Heart right ventricle (tissue), 16 donors: Measurements from ENCODE around the gene RABGAP1. TPM values are rescaled to one million over a fixed set of nuclear protein-coding genes. Genes with fewer than 3 reads are reported as not detected.

ENCODE experiments used
- ATAC-seq, 8 donors: fragments of 200-7000 bp; cut with Tn5 transposase; one replicate each; pipeline ENCODE4 v1.9.1; 2020; ENCODE audit warnings: mild to moderate bottlenecking in 8 of 8, moderate library complexity in 8 of 8, moderate number of reproducible peaks in 1 of 8
- DNase-seq, 2 donors: peaks; one replicate each; pipeline ENCODE4 v3.0.0-alpha.2; 2020
- H3K27ac ChIP-seq, 10 donors: fragments of 200-600 bp; sonication (generic) in 2 of 10; one replicate each; pipeline versions ENCODE4 v1.5.0 to v1.8.0; 2020 to 2022; ENCODE audit warnings: mild to moderate bottlenecking in 3 of 10
- H3K27me3 ChIP-seq, 7 donors: fragments of 200-600 bp; one replicate each; pipeline ENCODE4 v1.8.0; 2021 to 2022; ENCODE audit warnings: mild to moderate bottlenecking in 2 of 7
- H3K36me3 ChIP-seq, 9 donors: fragments of 200-600 bp; sonication (generic) in 1 of 9; one replicate each; pipeline versions ENCODE4 v1.5.0 to v1.8.0; 2020 to 2022; ENCODE audit warnings: mild to moderate bottlenecking in 2 of 9
- H3K4me1 ChIP-seq, 9 donors: fragments of 200-600 bp; sonication (generic) in 1 of 9; one replicate each; pipeline versions ENCODE4 v1.5.0 to v1.8.0; 2020 to 2022; ENCODE audit warnings: mild to moderate bottlenecking in 4 of 9
- H3K4me3 ChIP-seq, 10 donors: fragments of 200-600 bp; sonication (generic) in 2 of 10; one replicate each; pipeline versions ENCODE4 v1.5.0 to v1.8.0; 2020 to 2022; ENCODE audit warnings: mild to moderate bottlenecking in 7 of 10, moderate library complexity in 2 of 10
- H3K9me3 ChIP-seq, 11 donors: fragments of 200-600 bp in 10 of 11; sonication (generic) in 2 of 11; one replicate each; pipeline versions ENCODE4 v1.5.0 to v1.8.0; 2013 to 2022; ENCODE audit warnings: mild to moderate bottlenecking in 2 of 11, control low read depth in 1 of 11, moderate library complexity in 1 of 11
- CTCF ChIP-seq, 9 donors: fragments of 200-600 bp; sonication (generic) in 2 of 9; IDR thresholded peaks; one replicate each; pipeline versions ENCODE4 v1.5.0 to v1.8.0; 2021 to 2022; ENCODE audit warnings: antibody characterized with exemption in 9 of 9, mild to moderate bottlenecking in 5 of 9, moderate library complexity in 1 of 9
- WGBS, 2 donors: extraction: QIAGEN DNeasy Blood & Tissue Kit; methylation state at CpG; one replicate each; pipeline ENCODE4 v1.1.7; 2013; ENCODE audit warnings: inconsistent platforms in 1 of 2; 5-methylcytosine and 5-hydroxymethylcytosine counted together
- intact Hi-C, 10 donors: fragments of 100-400 bp; cut with DNase I; formaldehyde crosslinking; loops; one replicate each; pipeline versions ENCODE4 v1.11.1 to v1.14.2; 2022
- polyA plus RNA-seq, 2 donors: library from polyadenylated mRNA; stranded (reverse); fragments of 200-250 nt; gene quantifications; one replicate each; pipeline ENCODE4 v1.2.3, GENCODE V29; 2013
- total RNA-seq, 10 donors: library from RNA; stranded (reverse); fragmentation: NEBNext Ultra II Directional in 3 of 10; extraction: Animal tissue kit (Norgen Biotek cat#: 25700) in 3 of 10; gene quantifications; one replicate each; pipeline versions ENCODE4 v1.2.1 to v1.2.4, GENCODE V29; 2021 to 2023
- donor health status: Arrhythmogenic right ventricular cardiomyopathy.
- donor health status: ischemic (EF 13 %, LVEDD 7.1; RV severe dilation, severe dysfunction).
- donor health status: healthy with polysubstance abuse.
- donor health status: DM: no; HTN: yes; CAD: no.
- donor health status: DM: no; HTN: no; CAD: no.
- donor health status: ischemic (EF 25% LVEDD 6.9; RV normal size, moderate dysfunction).
- donor health status: ischemic (EF 25% LVEDD 5.7; RV mildly dilated, moderate dysfunction).
- donor health status: healthy.
- donor health status: DM: yes; HTN: yes; CAD: no.
- donor health status: Ischemic cardiomyopathy.
- donor health status: ischemic (EF 35%, LVEDD 5.7; RV mildly dilated, moderate dysfunction).
- donor health status: nonischemic (EF 11% LVEDD 7.7; RV severe dilation, severe dysfunction).
- donor health status: DM: yes; HTN: yes; CAD: no.
- donor health status: PGD.
- donor health status: ischemic (EF 29% LVEDD 5.4; RV normal size, mild dysfunction).
- donor health status: nonischemic (EF 23%, LVEDD 6.1; RV moderate dilation, normal function).

The RABGAP1 gene
- total and polyA plus RNA-seq, 12 donors: 9.3 to 62.3 (median 45.8) TPM

GRCh38 chr9:123105490-123105889 is 164.7 kb downstream of the RABGAP1 start:
- intact Hi-C loops: loop anchor here in 2 of 10 donors (5.0 to 10.0 kb wide), 2 partner anchors 239 to 242 kb away; no protein-coding TSS in a partner anchor
- no peak for DNase-seq
- 87 to 89% methylated on average over 5 of the region's 5 CpGs for WGBS, 2 donors
- peaks cover 0 to 9% (median 0%) of the 10 kb centered on the region in 9 donors for H3K4me1 ChIP-seq
- no peak for TF ChIP-seq CTCF (IDR thresholded peaks at IDR 0.05)
- H3K27ac ChIP-seq: no peak overlapping the region
- H3K9me3 ChIP-seq: no peaks in the 10 kb centered on the region
- ATAC-seq: no peak
- H3K36me3 ChIP-seq: peaks cover 0 to 99% (median 25%) of the 10 kb centered on the region in 9 donors
- no peak overlapping the region for H3K4me3 ChIP-seq
- H3K27me3 ChIP-seq: no peaks in the 10 kb centered on the region

GRCh38 chr9:123107639-123108285 is 166.9 kb downstream of the RABGAP1 start:
- peaks cover 0 to 84% (median 12%) of the 10 kb centered on the region in 9 donors for H3K36me3 ChIP-seq
- intact Hi-C loops: loop anchor here in 2 of 10 donors (5.0 to 10.0 kb wide), 2 partner anchors 237 to 240 kb away; no protein-coding TSS in a partner anchor
- no peaks in the 10 kb centered on the region for H3K27me3 ChIP-seq
- no peak overlapping the region for H3K4me3 ChIP-seq
- H3K4me1 ChIP-seq: peaks cover 2 to 23% (median 14%) of the 10 kb centered on the region in 9 donors
- H3K9me3 ChIP-seq: no peaks in the 10 kb centered on the region
- DNase-seq (no peak), ATAC-seq (no peak)
- TF ChIP-seq CTCF (IDR thresholded peaks at IDR 0.05): no peak
- WGBS, 2 donors: 76 to 82% methylated on average over 11 of the region's 11 CpGs
- no peak overlapping the region for H3K27ac ChIP-seq

DNA sequence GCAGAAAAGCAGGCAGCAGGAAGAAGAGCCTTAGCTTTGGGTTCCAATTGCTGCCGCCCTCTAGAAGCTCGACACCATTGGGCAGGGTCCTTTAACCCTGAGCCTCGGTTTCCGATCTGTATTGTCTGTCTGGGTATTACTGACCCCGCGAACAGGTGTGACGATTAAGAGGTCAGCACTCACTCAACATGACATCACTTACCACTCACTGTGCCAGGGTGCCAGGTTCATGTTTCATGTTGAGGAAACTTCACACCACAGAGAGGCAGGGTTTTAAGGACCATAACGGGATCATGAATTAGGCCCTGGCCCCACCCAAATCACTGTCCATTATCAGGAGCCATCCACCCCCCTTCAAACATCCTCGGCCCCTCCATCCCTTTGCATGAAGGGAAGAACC is 168.2 kb downstream of the RABGAP1 start:
- peaks cover 0 to 71% (median 8%) of the 10 kb centered on the region in 9 donors for H3K36me3 ChIP-seq

More for the DNA sequence above, 168.2 kb downstream of the RABGAP1 start:
- 90% methylated on average over 9 of the region's 9 CpGs for WGBS, 2 donors
- no peak overlapping the region for H3K27ac ChIP-seq
- H3K27me3 ChIP-seq: no peaks in the 10 kb centered on the region
- intact Hi-C loops: loop anchor here in 2 of 10 donors (5.0 to 10.0 kb wide), 2 partner anchors 236 to 238 kb away; no protein-coding TSS in a partner anchor
- no peak overlapping the region for H3K4me3 ChIP-seq
- no peaks in the 10 kb centered on the region for H3K9me3 ChIP-seq
- no peak for ATAC-seq
- no peak for TF ChIP-seq CTCF (IDR thresholded peaks at IDR 0.05)
- peaks cover 2 to 19% (median 14%) of the 10 kb centered on the region in 9 donors for H3K4me1 ChIP-seq
- no peak for DNase-seq
